AG09309 (cell line): ENCODE results near the gene ISLR.

Experiments
- DNase-seq: peaks from one replicate; pipeline ENCODE4 v3.0.0-alpha.2; 2010; ENCODE audit warnings: low read depth
- H3K4me3 ChIP-seq: 2 replicates; pipeline ENCODE4 v1.5.1; 2011; ENCODE audit warnings: mild to moderate bottlenecking, low read depth, low read length, moderate library complexity; ENCODE audit not compliant: control insufficient read depth
- TF ChIP-seq, protein P1 (sequence below): IDR thresholded peaks from 2 replicates; pipeline ENCODE4 v1.5.1; 2011; ENCODE audit warnings: mild to moderate bottlenecking, low read depth, low read length, inconsistent platforms; ENCODE audit not compliant: insufficient read depth, control insufficient read depth; ENCODE audit errors: missing control alignments

Gene ISLR, protein sequence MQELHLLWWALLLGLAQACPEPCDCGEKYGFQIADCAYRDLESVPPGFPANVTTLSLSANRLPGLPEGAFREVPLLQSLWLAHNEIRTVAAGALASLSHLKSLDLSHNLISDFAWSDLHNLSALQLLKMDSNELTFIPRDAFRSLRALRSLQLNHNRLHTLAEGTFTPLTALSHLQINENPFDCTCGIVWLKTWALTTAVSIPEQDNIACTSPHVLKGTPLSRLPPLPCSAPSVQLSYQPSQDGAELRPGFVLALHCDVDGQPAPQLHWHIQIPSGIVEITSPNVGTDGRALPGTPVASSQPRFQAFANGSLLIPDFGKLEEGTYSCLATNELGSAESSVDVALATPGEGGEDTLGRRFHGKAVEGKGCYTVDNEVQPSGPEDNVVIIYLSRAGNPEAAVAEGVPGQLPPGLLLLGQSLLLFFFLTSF

DNA sequence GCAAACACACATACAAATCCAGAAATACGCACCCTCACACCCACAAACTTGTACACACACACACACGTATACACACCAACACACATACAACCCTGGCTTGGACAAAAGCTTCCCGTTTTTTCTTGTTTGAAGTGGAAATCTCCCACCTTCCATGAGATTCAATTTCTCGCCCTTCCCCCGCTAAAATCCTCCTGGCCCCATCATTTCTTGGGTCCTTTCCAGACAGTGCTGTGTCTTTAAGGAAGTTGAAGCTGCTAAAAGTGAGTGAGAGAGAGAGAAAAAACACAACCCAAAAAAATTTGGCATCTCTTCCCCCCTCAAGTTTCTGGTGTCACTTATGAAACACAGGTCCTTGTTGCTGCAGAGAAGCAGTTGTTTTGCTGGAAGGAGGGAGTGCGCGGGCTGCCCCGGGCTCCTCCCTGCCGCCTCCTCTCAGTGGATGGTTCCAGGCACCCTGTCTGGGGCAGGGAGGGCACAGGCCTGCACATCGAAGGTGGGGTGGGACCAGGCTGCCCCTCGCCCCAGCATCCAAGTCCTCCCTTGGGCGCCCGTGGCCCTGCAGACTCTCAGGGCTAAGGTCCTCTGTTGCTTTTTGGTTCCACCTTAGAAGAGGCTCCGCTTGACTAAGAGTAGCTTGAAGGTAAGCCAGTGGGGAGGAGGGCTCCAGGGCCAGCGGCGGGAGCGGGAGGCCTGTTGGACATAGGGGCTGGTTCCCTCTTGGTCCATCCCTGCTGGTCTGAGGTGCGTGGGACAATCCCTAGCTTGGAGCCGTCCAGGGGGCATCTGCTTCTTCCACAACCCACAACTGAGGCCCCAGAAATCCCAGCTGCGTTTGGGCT is at the start of gene ISLR:
ISLR (plus strand) TSS at position 331 of the 839 bp plus-strand sequence. CDS start 1,149 bp downstream, outside the sequence.
- peak; percentile 51 for DNase-seq
- H3K4me3 ChIP-seq = peak within 1 kb of the TSS; percentile 49
- TF ChIP-seq, protein P1, sequence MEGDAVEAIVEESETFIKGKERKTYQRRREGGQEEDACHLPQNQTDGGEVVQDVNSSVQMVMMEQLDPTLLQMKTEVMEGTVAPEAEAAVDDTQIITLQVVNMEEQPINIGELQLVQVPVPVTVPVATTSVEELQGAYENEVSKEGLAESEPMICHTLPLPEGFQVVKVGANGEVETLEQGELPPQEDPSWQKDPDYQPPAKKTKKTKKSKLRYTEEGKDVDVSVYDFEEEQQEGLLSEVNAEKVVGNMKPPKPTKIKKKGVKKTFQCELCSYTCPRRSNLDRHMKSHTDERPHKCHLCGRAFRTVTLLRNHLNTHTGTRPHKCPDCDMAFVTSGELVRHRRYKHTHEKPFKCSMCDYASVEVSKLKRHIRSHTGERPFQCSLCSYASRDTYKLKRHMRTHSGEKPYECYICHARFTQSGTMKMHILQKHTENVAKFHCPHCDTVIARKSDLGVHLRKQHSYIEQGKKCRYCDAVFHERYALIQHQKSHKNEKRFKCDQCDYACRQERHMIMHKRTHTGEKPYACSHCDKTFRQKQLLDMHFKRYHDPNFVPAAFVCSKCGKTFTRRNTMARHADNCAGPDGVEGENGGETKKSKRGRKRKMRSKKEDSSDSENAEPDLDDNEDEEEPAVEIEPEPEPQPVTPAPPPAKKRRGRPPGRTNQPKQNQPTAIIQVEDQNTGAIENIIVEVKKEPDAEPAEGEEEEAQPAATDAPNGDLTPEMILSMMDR = no peak

DNA sequence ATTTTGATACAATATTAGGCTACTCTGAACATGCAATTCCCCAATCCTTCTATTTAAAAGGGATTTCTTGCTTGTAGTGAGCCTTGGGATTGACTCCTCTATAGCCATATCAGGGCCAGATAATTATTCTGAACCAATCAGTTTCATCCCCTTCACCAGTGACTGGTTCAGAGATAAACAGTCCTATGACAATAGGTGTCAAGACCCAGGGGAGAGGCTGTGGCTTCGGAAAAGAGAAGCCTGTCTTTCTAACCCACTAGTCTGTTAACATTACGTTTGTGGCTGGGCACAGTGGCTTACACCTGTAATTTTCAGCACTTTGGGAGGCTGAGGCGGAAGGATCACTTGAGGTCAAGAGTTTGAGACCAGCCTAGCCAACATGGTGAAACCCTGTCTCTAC is 49.3 kb upstream of the ISLR start:
- no peak overlapping the region for H3K4me3 ChIP-seq
- DNase-seq = no peak
- TF ChIP-seq, protein P1 = no peak

DNA sequence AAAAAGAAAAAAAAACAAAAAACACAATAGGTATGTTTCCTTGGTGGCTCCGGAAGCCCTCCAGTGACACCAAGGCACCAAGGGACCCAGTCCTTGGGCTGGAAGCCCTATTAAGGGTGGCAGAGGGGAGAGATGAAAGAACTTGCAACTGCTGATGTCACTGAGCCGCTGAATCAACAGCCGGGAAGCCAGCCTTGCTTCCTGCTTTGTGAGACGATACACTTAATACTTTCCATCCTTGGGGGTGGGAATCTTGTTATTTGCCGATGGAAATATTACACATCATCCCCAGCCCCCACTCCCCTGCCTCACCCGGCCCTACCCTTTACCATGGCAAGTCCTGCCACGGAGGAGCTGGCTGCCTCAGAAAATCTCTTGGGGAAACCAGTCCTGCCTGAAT is 48.8 kb upstream of the ISLR start:
- DNase-seq = no peak
- no peak overlapping the region for H3K4me3 ChIP-seq
- TF ChIP-seq, protein P1 = no peak

DNA sequence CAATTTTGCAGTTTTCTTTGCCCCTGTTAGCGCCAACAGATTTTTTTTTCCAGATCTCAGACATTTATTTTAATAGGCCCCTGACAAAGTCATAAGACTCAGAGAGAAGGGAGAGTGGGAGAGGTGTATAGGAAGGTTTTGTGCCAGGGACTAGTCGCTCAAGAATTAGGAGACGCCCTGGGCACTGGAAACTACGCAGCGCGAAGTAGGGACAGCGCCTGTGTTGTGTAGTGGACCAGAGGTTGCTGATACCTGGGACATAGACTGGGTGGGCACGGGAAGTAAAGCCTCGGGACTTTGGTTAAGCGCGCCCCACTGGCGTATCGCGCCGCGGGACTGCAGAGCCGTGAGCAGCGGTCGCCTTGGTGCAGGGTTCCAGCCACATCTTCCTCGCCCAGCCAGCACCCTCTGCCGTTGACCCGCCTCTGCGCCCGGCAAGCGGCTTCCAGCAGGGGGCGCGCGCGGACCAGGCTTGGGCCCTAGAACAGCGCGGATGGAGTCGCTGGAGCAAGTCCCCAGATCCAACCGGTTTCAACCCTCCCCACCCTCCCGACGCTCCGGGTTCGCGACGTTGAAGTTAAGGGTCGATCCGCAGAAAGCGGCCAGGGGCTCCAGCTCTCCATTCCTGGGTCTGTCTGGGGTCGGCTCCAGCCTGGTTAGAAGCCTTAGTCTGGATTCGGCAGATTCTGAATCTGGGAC is 46.1 kb upstream of the ISLR start:
- peak overlapping the region; percentile 37 for H3K4me3 ChIP-seq
- TF ChIP-seq, protein P1 = peak; percentile 99
- DNase-seq = no peak

DNA sequence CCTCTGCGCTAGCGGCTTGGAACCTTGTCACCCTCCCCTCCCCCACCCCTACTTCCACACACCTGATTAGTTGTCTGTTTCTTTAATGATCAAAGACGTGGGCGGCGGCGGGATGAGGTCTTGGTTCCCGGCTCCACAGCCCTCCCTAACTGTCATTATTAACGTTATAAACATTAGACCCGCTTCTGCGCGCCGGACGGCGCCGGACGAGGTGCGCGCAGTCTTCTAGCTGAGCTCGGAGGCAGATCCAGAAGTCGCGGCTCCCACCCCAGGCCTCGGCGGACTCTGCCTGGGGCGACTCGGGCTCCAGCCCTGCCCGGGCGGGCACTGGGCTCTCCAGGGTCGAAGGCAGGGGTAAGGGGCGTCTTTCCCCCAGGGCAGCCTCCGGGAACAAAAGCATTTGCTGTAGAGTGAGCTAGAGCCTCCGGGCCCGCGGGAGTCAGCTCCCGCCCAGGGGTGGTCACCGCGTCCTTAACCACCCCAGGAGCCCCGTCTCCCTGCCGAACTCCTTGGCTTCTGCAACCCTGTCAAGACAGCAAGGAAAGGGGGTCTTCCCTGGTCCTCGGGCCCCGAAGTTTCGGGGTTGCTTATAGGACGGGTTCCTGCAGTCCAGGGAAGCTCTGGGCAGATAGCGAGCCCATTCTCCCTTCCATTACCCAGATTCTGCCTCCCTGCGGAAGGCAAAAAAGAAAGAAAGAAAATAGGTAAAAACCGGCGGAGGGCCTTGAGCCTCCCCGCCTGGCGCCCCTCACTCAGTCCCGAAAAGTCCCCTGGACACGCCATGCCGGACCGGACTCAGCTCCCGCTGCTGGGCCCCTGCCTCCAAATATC is 45.3 kb upstream of the ISLR start:
- no peak for DNase-seq
- H3K4me3 ChIP-seq = peak overlapping the region; percentile 37
- TF ChIP-seq, protein P1 = no peak
